Stimulated activated CD8-positive, alpha-beta memory T cell treated with anti-CD3 and anti-CD28 coated beads, Interleukin-7, amount 100 ng/mL, for 1 hour (primary cell): ENCODE results near the gene ADIPOR1.

ENCODE experiments used
- DNase-seq, 2 donors: peaks; one replicate each; pipeline ENCODE4 v3.0.0-alpha.2; 2020; ENCODE audit warnings: low read depth in 2 of 2

ADIPOR1 gene

DNA sequence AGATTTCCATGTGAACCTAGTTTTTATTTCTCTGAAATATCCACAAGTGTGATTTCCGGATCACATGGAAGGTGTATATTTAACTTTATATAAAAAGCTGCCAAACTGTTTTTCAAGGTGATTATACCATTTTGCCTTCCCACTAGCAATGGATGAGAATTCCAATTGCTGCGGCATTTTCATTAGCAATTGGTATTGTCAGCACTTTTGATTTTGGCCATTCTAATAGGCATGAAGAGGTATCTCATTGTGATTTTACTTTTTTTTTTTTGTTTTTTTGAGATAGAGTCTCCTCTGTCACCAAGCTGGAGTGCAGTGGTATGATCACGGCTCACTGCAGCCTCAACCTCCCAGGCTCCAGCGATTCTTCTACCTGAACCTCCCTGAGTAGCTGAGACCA lies 13.9 kb upstream of the ADIPOR1 start:
- no peak for DNase-seq

DNA sequence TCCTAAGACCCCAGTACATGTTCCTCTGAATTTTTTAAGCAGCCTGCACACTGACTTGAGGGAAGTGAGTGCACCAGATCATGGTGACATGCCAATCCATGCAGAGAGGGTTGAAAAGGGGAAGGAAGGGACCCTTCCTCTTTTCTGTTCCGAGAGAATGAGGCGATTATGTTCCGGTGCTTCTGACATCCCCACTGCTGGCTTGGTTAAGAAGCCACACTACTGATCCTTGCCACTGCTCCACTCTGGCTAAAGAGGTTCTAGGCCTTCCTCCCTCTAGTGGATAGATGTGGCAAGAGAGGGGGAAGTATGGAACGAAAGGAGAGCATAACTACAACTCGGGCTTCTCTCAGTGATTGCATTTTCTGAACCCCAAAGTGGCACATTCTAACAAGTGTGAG lies 10.8 kb upstream of the ADIPOR1 start:
- no peak for DNase-seq

DNA sequence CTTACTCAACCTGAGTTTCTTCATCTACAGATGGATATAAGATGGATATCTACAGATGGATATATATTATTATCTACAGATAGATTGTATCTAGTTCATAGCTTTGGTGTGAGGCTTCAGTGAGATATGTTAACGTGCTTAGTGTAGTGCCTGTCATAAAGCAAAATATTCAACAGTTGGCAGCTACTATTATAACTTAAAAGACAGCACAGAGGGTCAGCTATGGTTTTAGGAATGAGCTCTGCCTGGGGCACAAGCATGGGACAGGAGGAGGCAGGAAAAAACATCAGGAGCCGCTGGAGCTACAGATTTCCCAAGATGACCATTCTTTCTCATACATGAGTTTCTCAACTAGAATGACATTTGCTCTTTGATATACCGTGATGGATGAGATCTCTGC lies 10.2 kb upstream of the ADIPOR1 start:
- DNase-seq, result no peak

DNA sequence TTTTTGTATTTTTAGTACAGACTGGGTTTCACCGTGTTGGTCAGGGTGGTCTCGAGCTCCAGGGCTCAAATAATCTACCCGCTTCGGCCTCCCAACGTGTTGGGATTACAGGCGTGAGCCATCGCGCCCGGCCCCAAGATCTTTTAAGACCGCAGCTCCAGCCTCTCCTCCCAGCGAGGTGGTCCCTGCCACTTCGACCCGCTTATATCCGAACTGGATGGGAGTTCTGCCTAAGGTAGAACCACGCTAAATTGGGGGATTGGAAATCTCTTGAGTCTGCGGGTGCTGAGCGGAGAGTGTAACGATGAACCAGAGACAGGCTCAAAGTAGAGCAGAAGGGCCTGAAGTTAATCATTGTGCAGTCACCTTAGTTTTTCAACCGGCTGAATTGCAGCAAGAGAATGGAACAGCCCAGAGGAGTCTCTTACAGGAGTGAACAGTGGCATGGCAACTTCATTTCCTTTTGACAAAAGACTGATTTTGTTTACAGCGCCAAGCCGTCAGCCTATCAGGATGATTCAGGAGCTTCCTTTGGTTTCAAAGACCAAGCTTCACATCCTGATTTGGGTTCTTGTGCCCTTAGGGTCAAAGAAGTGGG lies 9.7 kb upstream of the ADIPOR1 start:
- no peak for DNase-seq

DNA sequence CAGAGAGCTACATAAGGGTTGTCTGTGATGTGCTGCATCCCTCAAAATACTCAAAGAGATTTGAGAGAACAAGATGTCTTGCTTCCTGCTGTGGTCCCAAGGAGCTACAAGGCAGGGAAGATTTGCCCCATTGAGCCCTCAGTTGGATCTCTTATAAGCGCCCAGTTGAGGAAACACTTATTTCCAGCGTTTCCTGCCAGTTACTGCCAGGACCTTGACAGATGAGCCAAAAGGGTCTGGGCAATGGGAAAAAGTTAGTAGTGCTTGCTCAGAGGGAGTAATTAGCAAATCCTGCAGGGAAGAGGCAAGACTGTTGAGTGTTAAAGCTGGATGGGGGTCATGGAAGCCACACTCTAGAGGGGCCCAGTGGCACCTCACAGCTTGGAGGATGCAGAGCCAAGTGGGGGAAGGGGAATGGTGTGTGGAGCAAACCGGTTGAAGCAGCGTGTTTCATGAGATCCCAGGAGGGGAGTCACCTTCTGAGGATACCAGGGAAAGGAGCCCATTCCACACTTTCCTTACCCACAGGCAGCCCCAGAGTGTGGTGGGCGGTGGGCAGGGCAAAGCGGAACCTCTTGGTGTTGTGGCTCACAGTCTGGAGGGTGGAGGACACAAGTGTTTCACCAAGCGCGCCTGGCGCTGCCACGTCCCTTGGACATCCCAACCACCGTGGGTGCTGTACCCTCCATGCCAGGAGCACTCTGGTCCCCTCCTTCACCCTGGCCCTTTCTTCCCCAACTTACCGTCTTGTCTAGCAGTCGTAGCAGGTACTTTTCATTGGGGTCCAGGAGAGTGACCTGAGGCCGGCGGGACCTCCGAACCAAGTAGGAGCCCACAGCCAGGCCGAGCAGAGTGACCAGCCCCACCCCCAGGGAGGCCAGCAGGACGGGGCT lies 8.1 kb upstream of the ADIPOR1 start:
- no peak for DNase-seq

DNA sequence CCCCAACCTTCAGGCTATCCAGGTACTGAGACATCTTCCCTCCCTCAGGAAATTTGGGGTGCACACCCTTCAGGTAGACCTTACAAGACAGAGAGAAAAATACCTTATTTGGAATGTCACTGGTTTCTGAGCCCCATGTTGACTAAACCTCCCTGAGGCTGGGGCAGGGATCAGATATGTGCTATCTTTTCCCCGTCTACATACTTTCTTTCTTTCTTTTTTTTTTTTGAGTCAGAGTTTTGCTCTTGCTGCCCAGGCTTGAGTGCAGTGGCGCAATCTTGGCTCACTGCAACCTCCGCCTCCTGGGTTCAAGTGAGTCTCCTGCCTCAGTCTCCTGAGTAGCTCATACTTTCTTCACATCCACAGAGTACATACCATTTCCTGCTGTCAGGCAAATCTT lies 7.3 kb upstream of the ADIPOR1 start:
- no peak for DNase-seq

DNA sequence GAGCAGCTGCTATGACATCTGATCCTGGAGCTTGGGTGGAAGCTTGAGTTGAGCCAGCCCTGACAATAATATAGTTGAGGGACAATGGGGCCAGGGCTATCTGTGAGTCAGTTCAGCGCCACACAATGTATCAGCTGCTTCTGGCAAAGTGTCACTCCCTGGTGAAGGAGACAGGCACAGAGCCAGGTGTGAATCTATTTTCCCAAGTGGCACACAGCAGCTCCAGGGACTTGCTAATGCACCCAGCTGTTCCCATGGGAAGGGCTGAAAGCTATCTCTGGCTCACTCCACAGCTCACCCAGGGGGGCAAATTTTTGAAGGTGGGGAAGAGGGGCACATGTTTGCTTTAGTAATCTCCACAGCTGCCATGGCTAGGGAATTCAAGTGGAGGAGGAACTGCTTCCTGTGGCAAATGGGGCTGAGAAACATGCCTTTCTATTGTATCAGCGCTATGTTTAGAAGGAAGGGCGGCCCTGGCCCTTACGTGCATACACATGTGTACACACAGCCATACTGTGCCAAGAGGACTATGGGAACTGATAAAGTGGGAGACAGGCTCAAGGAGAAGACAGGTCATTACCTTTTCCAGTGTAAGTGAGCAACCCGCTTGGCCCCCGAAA lies 6.8 kb upstream of the ADIPOR1 start:
- DNase-seq, result no peak

DNA sequence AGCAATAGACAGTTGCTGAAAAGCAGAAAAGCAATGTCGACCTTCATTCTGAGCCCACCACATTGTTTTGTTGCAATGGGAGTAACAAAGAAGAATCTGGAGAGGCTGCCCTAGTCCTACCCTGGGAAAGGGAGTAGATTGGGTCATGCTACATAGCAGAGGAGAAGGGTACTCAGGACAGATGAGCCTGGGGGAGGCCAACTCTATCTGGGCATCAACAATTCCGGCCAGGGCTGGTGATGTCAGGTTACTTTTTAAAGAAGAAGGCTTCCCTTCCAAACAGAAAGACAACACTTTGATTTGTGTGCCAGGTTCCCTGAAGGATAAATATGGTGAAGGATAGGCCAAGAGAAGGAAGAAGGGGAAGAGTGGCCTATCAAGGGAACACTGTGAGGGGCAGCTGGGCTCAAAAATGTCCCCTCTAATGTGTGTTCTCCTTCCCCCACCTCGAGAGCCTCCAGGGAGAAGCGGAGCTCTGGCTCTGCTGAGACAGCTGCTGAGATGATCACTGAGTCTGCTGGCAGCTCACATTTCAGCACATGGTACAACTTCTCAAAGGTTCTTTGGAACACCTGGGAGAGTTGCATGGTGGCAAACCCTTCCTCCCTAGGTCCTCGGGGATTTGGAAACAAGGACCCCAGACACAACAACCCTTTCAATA lies 3.2 kb upstream of the ADIPOR1 start:
- no peak for DNase-seq

DNA sequence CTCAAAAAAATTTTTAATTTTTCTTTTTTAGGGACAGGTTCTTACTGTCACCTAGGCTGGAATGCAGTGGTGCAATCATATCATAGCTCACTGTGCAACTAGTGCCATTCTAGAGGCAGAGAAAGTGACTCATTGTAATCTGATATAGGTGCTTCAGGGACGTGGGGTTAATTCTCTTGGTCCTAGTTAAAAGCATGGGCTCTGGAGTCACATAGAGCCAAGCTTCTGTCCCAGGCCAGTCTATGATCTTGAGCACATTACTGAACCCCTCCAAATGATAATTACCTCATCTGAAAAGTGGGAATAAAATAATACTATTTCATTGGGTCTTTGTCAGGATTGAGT lies 1.1 kb upstream of the ADIPOR1 start:
- DNase-seq, result no peak

DNA sequence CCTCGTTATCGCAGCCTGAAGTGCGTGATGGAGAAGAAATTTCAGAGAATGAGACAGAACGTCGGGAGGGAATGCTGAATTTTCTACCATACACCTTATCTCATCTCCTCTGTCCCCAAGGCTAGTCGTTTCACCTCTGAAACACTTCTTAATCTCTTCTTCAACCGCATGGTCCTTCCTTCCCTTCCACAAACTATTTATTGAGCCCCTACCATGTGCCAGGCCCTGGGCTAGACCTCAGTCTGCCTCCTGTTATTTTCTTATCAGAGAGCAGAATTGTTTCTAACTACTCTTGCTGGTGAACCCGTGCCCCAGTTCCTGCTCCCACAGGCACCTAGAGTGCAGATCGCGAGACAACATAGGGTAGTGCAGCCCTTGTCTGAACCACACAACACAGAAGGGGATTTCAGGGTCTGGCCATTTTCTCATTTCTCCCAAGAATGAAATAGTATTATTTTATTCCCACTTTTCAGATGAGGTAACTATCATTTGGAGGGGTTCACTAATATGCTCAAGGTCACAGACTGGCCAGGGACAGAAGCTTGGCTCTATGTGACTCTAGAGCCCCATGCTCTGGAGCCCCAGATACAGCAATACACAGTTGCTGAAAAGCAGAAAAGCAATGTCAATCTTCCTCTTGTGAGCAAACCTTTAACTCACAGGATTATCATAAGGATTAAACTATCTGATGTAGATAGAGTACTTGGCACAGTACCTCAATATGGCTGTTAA lies 598 bp upstream of the ADIPOR1 start:
- no peak for DNase-seq

DNA sequence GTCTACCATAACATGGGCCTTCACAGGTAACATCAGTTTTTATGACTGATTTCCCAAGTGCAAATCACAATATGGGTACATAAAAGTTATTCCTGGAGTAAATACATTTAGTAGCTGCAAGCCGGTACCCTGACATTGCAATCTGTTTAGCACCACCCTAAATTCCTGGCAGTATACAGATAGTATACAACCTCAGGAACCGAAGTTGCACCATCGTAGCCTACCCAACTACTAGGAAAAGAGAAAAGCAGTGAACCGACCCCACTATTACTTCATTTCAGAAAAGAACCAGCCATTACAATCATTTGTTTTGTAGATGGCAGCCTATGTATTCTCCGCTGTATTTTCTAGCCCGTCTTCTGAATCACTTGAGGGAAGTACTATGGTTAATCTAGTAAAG lies 1.1 kb downstream of the ADIPOR1 start:
- DNase-seq, result no peak

DNA sequence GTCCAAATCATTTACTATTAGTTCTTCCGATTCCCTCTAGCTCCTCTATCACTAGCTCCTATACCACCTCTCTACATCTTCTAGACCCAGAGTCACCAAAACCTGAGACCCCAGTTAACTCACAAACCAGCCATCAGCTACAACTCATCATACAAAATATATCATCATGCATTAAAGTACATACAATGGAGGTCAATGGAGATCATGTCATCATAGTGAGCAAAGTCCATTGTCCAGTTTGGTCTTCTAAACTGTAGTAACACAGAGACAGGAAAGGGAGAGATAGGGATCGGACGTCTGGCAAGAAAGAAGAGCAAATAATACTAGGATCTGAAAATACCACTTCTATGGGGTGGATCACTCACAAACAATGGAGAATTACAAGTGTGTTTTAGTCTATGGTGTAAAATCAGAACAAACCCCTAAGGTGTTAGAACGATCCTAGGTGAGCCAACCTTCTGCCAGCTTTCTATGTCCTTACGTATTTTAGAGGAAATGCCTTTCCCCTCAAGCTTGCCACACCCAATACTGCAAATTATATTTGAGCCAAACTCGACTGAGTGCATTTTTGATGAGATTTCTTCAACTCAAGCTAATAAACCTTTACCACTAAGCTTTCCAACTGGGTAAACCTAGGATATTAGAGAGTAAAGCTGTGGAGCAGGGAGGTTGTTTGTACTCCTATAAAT lies 3.9 kb downstream of the ADIPOR1 start:
- no peak for DNase-seq

DNA sequence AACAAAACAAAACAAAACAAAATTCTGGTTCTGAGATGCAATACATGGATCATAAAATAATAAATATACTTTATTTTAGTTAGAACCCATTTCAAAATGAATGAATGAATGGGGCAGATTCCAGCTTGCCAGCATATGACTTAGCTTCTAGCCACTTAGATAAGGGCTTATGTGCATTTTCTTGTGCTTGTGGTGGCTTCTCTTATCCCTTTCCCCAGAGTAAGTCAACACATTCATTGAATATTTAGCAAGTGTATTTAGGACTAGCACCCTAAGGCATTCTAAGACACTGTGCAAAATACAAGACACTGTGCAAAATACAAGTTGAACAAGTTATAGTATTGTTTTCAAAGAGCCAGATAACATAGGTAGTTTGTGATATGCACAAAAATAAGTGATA lies 4.7 kb downstream of the ADIPOR1 start:
- DNase-seq, result no peak

DNA sequence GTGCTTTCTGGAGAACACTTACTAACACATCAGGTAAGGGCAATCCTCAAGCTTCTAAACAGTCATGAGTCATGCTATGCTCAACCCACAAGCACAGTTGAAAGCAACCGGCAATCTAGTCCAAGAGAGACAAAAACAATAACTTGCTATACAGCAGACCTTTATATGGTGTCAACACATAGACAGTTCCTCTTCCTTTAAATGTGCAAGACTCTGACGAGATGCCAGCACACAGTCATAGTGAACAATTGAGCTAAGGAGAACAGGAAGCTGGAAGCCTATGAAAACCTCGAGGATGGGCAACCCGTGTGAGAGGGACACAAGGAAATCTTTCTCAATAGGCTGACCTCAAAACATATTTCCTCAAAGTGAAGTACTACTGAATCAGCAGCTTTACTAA lies 5.3 kb downstream of the ADIPOR1 start:
- DNase-seq, result no peak

DNA sequence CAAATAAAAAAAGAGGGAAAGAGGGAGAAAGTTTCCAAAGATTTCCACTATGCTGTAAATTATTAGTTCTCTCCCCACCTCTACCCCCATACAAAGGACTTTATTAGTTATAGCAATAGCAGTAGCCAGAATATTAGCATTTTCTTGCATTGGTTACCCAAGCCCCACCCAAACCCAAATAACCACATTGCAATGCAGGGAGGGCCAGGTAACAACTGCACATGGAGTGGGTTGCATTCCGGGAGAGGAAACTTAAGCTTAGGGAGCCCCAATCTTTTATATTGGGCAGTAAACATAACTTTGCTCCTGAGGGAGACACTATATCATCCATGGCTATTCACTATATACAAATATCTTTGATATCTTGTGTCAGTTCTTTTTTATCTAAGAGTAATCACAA lies 6.0 kb downstream of the ADIPOR1 start:
- DNase-seq, result no peak

DNA sequence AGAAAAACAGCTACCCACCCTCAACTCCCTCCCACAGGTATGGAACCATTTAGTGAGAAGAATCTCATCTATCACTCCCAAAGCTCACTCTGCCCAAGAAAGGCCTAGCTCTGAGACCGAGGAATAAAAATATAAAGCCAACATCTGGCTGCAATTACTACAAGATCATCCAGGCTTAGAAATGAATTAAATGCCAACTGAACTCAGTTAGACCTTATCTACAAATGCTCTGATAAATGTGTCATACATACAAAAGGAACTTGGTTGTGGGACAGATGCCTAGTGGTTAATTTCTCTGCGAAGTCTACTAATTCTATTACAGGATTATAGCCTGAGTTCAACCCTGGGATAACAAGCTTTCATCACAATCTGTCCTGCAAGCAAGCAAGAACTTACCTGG lies 6.7 kb downstream of the ADIPOR1 start:
- DNase-seq, result no peak

DNA sequence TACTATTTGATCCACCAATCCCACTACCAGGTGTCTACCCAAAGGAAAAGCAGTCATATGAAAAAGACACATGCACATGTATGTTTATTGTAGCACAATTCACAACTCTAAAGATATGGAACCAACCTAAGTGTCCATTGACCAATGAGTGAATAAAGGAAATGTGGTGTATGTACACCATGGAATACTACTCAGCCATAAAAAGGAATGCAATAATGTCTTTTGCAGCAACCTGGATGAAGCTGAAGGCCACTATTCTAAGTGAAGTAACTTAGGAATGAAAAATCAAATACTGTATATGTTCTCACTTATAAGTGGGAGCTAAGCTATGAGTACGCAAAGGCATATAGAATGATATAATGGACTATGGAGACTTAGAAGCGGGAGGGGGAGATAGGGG lies 12.6 kb downstream of the ADIPOR1 start:
- DNase-seq, result no peak

DNA sequence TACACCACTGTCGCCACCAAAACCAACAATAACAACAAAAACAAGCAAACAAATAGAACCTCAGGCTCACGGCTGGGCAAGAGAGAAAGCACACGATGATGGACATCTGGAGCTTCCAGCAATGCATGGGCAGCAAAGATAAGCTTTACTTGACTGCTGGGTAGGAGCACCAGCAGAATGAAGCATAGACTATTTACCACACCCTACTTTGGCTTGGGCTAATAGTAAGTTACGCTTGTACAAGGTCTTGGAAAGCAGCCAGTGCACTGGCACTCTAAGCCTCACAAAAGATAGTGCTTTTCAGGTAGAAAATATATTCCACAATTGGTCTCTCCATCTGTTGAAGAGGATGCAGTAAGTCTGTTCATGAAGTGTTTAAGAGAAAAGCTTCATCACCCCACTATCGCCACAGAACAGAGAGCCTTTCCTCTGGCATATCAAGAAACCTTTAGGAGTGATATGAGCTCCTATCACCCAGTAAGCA lies 13.6 kb downstream of the ADIPOR1 start:
- no peak for DNase-seq

DNA sequence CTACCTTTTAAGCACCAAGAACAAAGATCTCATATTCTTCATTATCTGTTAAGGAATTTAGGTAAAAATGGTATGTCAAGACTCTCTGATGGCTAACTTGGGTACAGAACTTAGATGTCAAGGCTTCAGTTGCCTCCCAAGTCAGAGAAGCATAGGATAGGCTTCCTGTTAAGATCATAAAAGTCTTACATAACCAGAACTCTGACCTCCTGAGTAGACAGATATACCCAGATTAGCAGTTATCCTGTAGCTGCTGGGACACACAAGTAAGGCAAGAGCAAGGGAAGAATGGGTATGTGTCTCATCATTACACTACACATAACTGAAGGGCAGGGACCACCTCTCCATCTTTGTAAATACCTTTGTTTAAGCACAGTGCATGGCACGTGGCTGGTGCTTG lies 15.7 kb downstream of the ADIPOR1 start:
- no peak for DNase-seq

DNA sequence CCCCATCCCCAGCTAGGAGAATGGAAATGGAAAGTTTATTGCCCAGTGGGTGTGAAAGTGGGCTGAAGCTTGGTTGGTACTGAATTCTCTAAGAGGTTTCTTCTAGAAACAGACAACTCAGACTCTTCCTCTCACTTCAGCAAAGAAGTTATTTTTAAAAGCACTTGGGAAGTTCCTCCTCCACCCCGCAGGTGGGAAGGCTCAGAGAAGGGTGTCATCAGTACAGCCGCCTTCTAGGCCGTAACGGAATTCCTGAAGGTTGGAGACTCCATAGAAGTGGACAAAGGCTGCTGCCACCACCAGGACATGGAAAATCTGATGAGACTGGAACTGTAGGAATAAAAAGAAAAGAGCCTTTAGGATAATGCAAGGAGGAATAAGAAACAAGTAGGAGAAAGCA lies 16.7 kb downstream of the ADIPOR1 start:
- no peak for DNase-seq

DNA sequence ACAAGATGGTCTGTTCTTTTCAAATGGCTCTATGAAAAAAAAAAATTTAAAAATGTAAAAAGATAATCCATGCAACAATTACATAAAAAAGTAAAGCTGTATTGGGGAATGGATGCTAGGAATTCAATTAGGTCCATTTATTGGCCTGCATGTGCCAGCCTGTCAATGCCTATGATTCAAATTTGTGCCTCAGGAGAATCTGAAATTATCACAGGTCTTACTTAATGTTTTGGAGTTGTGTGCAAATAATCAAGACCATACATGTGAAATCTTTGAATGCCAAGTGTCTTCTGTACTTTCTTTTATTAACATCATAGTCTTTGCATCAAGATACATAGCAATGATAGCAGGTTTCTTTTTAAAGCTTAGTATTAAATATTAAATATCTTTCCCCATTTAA lies 17.6 kb downstream of the ADIPOR1 start:
- DNase-seq, result no peak
